Measurements from ENCODE around the gene ACE2.
A peak's percentile ranks its signal among the peaks of the same experiment; 100 is the strongest.

Gene ACE2

DNA sequence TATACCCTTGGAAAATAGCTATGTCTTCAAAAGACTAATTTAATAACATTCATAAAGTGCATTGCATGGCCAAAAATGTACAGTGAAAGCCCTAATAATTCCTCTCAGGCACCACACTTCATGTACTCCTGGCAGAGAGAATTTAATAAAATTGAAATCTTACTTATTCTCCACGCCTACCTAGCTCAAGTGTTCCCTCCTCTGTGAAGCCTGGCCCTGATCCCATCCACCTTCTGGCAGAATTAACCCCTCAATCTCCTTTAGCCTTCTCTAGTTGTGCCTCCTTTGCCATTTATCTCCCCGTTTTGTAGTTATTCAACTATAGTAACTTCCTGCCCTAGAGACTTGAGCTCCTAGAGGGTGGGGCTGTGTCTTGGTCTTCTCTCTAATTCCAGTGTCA lies 26.7 kb downstream of the ACE2 start:
- DNase-seq (ENCODE audit: low spot score), result no peak

DNA sequence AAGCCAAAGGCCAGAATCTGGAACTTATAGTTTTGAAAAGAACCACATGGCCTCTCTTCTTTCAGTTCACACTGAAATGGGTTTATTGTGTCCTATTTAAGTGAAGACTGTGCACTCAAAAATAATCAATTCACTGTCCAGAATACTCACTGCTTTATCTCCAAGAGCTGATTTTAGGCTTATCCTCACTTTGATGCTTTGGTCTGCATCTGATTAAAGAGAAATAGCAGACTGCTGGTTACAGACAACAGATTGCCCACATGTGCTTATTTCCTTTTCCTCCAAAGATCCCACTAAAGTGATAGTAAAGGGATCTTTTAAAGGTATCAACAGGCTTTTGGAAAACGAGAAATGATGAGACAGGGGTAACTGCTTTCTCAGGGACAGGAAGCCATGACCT lies 30.6 kb downstream of the ACE2 start:
- no peak for DNase-seq (ENCODE audit: low spot score)

DNA sequence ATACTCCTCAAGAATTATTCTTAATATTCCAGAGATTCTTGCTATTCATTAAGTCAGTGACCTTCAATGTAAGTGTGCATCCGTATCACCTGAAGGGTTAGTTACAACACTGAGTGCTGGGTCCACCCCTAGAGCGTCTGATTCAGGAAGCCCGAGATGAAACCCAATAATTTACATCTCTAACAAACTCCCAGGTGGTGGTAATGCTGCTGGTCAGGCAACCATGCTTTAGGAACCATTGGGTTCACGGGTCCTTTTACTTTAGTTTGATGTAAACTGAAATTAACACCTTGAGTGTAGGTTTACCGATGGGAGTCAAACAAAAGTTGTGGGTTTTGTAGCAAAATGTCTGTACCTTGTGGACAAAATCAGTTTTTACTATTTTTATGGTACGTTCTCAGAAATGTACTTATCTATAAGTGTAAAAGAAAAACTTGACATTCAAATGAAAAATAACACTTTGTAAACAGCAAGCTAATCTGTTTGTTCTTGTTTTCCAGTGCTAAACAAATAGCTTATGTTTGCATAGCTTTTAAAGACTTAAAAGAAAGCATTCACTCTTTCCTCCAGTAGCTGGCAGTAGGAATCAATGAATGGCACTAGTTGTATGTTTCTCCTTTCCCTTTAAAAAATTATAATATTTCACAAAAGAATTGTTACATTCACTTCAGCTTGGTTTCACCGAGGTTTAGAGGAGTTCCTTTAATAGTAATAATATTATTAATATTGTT lies 32.7 kb downstream of the ACE2 start:
- no peak for DNase-seq (ENCODE audit: low spot score)

DNA sequence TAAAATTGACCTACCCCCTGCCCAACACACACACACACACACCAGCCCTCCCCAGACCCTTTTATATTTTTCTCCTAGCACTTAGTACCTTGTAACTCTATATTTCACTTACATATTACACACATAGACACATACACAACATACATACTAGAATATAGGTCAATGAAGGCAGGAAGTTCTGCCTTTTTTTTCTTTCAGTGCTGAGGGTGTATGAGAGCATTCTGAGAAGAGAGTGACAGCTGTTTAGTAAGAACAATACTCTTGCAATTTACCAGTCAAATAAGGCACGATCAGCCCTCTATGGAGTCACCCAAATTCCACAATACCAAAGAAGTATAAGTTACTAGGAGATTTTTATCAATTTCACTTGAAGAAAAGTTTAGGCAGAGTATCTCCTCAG lies 33.5 kb downstream of the ACE2 start:
- DNase-seq (ENCODE audit: low spot score), result no peak

DNA sequence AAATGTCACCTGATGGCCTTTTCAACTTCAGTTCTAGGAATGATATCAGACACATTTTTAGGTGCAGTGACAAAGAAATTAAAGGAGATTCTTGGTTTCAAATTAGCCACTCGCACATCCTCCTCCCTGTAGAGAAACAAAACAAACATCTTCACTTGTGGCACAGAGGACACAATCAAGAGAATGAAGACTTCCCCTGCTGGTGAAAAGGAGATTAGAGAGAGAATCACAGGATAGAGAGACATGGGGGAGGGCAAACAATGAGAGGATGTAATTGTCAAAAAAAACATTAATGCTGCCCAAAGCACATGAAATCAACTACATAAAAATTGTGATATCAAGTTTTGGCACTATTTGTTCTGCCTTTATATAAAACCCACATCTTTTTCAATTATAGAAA lies 34.5 kb downstream of the ACE2 start:
- peak; percentile 26 for DNase-seq (ENCODE audit: low spot score)

DNA sequence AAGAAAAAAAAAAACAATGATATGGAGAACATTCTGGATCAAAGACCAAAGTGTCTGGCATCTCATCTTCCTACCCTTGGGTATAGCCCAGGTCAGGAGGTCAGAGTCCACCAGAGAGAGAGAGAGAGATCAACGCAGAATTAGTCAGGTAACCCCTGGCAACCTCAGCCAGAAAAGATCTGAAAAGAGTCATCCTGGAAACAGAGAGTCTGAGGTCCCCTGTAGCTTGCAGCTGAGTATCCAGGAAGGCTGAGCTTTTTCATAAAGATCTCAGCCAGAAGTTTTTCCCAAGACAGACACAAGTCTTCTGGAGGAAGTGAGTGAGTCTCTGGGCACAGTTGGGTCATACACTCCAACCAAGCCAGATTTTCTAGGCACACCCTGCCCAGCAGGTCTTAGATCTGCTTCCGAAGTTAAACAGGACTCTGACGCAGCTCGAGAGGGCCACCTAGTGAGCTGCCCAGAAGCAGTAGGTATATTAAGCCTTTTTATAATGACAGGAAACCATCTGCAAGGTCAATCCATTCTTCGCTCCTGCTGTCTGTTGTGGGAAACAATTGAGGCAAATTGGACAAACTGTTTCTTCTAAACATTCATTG lies 35.7 kb downstream of the ACE2 start:
- peak; percentile 58 for DNase-seq (ENCODE audit: low spot score)

DNA sequence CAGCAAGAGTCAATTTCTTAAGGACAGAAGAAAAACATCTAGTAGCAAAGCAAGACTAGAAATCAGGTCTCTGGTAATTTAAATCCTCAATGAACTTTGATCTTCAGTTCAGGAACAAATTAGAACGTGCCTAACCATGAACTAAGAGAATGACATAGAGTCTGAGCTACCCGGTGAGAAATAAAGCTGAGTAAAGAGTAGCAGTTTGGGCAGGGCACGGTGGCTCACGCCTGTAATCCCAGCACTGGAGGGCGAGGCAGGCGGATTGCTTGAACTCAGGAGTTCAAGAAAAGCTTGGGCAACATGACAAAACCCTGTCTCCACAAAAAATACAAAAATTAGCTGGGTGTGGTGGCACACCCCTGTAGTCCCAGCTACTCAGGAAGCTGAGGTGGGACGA lies 37.7 kb downstream of the ACE2 start:
- DNase-seq (ENCODE audit: low spot score), result no peak

DNA sequence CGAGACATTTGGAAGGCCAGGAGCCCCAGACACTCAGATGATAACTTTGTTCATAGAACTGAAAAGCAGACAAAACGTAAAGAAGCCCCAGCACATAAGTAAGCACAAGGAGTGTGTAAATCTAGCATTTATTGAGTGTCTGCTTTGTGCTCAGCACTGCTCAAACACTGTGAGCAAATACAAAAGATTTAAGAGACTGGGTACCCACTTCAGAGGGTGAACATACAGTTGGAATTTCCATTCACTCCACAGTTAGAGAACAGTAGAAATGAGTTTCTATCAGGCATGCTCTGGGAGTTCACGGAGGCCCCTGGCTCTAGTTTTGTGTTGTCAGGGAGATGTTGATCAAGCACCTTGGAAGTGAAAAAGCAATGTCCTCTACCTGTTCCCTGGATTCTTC lies 39.8 kb downstream of the ACE2 start:
- no peak for DNase-seq (ENCODE audit: low spot score)

DNA sequence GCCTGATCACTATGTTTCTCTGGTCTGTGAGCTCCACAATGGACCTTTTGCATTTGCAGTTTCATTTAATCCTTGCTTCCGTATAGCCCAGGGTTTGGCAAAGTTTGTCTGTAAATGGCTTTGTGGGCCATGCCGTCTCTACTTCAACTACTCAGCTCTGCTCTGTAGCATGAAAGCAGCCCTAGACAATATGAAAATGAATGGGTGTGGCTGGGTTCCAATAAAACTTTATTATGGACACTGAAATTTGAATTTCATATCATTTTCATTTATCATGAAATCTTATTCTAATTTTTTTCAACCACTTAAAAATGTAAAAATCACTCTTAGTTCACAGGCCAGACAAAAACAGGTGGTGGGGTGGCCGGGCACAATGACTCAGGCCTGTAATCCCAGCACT lies 41.5 kb downstream of the ACE2 start:
- no peak for DNase-seq (ENCODE audit: low spot score)

DNA sequence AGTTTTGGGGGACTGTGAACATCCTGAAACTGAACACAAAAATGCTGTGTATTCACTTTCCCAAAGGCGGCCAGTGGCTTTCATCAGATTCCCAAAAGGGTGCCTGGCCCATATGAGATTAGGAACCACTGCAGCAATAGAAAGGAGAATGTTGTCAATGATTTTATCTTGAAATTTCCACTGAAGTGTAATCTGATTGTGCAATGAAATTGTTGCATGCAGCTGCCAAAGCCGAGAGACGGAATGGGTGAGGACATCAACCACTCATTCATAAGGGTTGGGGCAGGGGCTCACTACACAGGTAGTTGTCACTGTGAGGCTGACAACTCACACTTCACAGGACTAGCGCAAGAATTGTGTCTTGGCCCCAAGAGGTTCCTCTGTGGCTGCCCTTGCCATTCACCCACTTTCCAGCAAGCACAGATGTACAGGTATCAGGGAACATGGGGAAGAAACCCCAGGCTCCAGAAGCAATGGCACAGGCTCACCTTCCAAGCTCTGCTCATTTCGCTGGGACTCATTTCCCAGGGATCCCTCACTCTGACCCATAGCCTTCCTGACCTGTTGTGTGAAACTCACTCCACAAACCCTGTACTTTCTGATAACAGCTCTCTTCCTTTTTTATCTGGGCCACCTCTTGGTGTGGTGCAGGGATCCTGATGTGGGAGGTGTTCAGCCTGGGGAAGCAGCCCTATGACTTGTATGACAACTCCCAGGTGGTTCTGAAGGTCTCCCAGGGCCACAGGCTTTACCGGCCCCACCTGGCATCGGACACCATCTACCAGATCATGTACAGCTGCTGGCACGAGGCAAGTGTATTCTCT lies 51.4 kb downstream of the ACE2 start:
- DNase-seq (ENCODE audit: low spot score), result no peak

DNA sequence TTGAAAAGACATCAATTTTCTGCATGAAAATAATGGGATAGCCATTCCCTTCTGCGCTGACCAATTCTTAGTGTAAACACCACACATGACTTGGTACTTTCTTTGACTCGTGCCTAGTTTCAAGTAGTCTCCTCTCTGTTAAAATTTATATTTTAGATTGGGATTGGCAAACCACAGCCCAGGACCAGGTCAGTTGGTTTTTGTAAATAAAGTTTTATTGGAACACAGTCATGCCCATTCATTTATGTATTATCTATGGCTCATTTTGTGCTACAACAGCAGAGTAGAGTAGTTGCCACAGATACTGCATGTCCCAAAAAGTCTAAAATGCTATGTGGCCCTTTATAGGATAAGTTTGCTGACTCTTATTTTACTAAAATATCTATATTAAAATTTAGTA lies 53.4 kb downstream of the ACE2 start:
- DNase-seq (ENCODE audit: low spot score), result no peak

DNA sequence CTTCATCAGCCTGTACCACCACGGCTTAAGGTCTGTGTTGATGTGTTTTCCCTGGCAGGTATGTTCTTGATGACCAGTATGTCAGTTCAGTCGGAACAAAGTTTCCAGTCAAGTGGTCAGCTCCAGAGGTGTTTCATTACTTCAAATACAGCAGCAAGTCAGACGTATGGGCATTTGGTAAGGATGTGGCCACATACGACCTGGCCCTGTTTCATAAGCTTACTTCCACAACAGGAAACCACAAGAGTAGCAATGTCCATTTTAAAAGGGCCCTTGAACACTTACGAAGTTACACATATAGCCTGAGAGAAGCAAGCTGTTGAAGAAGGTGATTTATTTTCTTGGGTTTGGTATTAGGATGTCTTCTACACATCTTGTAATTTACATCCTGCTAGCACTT lies 54.0 kb downstream of the ACE2 start:
- no peak for DNase-seq (ENCODE audit: low spot score)

DNA sequence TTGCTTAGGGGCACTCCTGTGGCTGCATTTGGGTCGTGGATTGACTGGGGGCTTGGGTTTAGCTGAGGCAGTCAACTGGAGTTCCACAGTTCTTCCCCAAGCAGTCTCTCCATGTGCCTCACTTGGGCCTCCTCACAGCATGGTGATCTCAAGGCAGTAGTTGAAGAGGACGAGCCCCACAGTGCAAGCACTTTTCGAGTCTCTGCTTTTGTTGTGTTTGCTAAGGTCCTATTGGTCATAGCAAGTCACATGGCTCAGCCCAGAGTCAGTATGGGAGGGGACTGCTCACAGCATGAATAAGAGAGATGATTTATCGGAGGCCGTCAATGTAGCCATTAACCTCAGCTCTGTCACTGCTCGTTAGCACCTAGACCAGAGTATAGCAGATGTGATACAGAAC lies 70.4 kb downstream of the ACE2 start:
- peak; percentile 20 for DNase-seq (ENCODE audit: low spot score)

DNA sequence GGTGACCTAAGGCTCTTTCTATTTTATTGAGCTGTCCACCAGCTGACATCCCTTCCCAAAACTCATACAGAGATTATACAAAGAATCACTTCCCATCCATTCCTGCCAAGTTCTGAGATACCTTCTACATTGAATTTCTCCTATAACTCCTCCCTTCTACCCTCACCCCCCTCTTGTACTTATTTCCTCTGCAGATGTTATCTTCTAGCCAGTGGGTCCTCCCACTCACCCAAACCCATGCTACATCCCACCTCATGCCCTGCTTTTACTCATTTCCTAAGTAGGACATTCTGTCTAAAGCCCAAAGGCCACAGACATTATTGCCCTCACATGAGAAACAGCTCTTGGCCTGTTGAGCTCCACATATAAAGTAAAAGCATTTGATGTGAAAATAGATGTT lies 71.6 kb downstream of the ACE2 start:
- no peak for DNase-seq (ENCODE audit: low spot score)

DNA sequence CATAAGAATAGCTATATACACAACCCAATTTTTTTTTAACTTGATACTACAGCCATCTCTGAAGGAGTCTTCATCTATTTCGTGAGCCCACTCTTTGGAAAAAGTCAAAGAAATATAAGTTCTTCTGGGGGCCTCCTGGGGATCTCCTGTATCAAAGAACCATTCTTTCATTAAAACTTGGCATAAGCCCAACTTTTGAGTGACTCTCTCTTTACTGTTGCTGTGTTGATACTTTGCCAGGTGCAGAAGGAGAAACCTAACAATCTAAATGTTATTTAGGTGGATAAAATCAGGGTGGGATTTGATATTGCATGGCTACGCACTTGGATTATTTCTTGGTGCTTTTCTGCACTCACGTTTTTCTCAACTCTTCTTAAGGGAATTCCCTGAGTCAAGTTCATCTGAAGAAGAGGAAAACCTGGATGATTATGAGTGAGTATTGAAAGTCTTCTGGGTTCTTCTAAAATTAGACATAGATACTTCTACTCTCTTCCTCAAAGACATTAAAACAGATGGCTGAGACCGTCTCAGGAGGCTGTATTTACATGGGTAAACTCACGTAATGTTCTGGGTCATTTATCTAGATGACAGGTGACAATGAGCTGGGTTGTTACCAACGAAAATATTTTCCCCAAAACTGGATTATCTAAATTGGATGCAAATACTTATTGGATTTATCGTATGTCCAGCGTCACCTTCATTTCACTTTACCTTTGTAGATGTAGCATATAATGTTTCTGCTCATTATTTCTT lies 74.9 kb downstream of the ACE2 start:
- peak; percentile 70 for DNase-seq (ENCODE audit: low spot score)

DNA sequence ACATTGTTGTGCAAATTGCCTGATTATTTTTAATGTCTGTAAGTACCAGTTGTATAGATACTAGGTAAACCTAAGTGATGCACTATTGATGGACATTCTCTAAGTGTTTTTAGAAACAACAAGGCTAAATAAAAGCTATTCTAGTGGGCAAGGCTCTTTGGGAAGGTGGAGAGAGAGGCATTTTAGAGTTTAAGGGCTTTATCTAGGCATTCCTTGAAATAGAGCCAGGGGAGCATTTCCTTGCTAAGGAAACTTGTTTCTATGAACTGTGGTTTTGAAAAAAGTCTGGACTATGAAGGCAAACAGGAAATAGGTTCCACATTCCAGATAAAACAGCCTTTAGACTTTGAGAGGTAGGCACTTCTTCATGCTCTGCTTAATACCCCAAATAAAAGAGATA lies 76.3 kb downstream of the ACE2 start:
- DNase-seq (ENCODE audit: low spot score), result no peak

DNA sequence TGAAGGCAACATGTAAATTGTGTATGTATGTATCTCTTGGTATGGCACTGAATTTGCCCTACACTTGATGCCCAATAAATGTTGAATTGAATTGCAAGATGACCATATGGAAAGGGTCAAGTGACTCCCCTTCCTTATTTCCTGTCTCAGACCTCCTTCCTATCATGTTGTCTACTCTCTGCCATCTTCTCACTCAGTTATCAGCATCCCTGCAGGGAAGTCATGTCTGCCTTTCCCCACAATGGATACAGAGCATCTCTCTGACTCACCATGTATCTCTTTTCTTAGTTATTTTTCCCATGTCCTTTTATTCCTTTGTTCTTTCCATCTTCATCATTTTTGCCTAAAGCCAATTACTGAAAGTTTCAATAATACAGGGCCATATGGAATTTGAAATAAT lies 77.7 kb downstream of the ACE2 start:
- no peak for DNase-seq (ENCODE audit: low spot score)

DNA sequence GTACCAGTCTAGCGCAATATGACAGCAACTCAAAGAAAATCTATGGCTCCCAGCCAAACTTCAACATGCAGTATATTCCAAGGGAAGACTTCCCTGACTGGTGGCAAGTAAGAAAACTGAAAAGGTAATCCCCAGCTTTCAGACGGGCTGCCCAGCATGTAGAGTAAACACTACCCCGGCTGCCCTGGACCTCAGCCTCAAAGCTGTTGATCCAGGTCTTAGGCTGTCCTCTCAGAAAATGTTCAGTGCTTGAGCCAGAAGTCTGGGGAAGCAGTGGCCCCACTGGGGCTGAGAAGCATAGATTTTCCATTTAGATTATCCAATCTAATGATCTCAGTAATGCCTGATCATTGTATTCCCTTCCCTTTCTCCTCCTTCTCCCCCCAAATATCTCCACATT lies 78.3 kb downstream of the ACE2 start:
- no peak for DNase-seq (ENCODE audit: low spot score)

DNA sequence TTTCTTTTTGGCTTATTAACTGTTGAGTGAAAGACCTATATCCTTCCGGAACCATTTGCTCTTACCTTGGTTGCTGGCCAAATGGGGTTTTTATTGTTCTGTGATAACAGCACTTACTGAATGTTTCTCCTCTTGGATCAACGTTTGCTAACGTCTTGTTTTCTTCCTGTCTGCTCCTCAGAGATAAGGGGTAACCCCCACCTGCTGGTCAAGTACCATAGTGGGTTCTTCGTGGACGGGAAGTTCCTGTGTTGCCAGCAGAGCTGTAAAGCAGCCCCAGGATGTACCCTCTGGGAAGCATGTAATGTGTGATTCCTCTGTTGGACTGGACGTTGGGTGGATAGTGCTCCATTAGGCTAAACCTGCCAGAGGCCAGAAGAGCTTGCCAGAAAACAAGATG lies 84.8 kb downstream of the ACE2 start:
- no peak for DNase-seq (ENCODE audit: low spot score)

DNA sequence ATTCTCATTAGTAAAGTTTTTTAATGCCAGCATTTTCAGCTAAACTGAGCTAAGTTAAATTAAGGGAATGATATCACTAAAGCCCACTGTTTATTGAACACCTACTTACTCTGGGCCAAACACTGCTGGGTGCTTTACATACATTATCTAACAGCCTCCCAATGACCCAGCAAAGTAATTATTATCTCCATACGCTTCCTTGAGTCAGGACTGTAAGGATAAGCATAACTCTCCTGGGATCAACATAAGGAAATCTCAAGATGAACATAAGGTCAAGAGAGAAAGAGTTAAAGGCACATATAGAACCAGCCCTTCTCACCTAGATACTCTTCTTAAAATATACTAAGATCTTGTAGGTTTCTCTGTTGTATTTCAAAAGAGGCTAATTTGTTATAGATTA lies 86.5 kb downstream of the ACE2 start:
- no peak for DNase-seq (ENCODE audit: low spot score)

DNA sequence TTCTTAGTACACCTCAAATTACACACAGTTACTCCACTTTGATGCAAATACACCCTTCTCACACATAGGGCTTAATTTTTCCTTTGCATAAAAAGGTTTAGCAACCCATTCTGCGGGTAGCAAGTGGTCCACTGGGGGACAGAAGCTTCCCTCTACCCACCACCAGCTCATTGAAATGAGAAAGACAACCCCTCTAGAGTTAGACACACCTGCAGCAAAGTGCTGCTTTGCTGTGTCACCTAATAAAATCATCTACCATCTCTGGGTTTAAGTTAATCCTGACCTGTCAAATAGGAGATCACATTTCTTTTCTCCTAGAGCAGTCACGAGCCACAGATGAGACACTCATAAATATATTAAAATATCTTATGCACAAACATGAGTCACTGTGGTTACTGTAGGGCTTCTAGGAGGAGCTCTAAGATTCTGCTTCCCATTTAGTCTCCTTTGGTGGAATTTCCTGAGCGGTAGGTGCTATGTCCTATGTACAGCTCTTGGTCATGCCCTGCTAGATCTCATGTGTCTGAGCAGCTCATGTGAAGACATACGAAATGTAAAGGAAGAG lies 88.3 kb downstream of the ACE2 start:
- DNase-seq (ENCODE audit: low spot score), result no peak

DNA sequence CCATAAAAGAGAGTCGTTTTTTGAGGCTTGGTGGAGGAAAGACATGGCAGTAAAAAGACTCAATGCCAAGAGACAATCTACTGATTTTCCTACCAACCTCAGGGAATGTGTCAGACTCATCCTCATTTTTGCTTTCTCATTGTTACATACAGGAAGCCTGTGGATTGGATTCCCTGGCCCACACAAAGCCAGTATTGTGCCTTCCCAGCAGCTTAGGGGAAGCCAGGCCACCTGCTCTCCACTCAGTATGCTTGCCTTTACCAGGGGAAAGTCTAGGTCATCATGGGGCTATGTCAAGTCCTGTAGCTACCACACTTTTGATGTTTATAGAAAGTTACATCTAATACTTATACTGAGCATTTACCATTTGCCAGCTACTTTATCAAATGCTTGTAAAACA lies 89.2 kb downstream of the ACE2 start:
- no peak for DNase-seq (ENCODE audit: low spot score)
